Amniotic stem cell (primary cell): ENCODE measurements around the gene ZC3H14.

Experiments used
- DNase-seq: peaks from one replicate; lab custom pipeline; 2025; lab: John Stamatoyannopoulos, UW

The ZC3H14 gene

DNA sequence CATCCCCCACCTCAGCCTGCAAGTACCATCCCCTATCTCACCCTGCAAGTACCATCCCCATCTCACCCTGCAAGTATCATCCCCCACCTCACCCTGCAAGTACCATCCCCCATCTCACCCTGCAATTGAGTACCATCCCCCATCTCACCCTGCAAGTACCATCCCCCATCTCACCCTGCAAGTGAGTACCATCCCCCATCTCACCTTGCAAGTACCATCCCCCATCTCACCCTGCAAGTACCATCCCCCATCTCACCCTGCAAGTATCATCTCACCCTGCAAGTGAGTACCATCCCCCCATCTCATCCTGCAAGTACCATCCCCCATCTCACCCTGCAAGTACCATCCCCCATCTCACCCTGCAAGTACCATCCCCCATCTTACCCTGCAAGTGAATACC lies 45.0 kb downstream of the ZC3H14 start:
- DNase-seq, result no peak

DNA sequence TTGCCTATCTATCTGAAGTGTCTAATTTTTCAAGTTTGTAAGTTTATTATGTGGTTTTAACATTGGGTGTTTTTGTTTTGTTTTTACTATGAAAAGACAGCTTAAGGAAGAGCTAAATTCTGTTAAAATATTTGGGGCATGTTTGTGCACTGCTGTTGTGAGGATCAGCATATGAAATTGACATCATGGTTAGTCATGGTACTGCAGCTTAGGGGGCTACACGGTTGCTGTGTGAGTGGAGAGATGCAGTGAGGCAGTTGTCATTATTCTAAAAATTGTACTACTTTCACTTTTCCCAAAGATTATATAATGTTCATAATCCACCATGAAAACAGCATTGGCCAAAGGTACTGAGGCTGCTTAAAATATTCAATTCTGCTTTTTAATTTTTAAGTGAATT lies 49.0 kb downstream of the ZC3H14 start:
- DNase-seq, result no peak

GRCh38 chr14:88612981-88613380 lies 50.1 kb downstream of the ZC3H14 start:
- DNase-seq, result no peak

GRCh38 chr14:88613552-88614010 lies 50.7 kb downstream of the ZC3H14 start:
- no peak for DNase-seq

DNA sequence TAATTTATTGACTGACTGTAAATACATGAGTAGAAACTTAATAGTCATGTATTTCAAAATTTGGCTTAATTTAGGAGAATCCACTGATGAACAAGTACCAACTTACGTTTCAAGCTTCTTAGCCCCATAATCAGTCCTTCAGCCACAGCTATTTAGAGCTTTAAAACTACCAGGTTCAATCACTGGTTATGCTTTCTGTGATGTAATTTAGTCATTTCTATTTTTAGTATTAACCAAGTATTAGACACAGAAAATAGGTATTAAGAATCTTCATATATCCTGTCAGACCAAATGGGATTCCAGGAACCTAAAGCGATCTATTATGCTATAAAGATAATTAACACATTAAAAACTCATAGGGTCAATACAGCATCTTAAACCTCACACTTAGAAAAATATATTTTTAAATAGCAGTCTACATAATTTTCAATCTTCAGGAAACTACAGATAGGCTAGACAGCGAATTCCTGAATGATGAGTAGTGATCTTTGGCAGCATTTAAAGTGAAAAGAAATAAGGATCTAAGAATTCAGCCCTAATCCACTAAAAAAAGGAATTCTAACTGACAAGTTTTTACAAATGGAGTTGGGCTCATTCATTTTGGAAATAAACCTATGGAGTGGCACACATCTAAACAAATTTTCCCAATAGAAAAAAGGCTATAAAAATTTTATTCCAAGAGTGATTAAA lies 51.5 kb downstream of the ZC3H14 start:
- peak; percentile 45 for DNase-seq

GRCh38 chr14:88616697-88617096 lies 53.9 kb downstream of the ZC3H14 start:
- DNase-seq, result no peak

DNA sequence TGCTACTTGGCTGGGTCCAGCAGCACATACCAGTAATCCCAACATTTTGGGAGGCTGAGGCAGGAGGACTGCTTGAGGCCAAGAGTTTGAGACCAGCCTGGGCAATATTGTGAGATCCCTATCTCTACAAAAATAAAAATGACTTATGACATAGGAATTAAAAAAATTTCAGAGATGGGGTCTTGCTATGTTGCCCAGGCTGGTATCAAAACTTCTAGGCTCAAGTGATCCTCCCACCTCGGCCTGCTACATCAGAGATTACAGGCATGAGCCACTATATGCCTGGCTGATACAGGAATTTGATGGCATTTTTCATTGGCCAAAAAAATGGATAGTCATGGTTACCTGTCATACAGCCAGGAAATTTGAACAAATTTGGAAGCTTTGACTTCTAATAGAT lies 54.6 kb downstream of the ZC3H14 start:
- no peak for DNase-seq

GRCh38 chr14:88618476-88618875 lies 55.6 kb downstream of the ZC3H14 start:
- no peak for DNase-seq

DNA sequence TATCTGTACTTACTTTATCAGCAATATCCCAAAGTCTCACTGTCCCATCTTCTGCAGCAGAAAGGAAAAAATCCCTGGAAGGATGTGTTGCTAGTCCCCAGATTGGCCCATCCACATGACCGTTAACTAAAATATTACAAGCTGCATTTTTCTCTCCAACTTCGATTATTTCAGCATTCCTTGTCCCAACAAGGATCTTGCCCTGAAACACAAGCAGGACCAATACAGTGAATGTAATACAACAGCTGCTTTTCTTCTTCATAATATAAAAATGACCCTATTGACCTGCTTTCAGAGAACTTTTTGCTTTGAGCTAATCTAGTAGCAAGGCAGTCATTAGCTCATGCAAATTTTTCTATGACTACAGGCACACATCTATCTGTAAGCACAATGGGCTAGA lies 58.3 kb downstream of the ZC3H14 start:
- DNase-seq, result no peak

DNA sequence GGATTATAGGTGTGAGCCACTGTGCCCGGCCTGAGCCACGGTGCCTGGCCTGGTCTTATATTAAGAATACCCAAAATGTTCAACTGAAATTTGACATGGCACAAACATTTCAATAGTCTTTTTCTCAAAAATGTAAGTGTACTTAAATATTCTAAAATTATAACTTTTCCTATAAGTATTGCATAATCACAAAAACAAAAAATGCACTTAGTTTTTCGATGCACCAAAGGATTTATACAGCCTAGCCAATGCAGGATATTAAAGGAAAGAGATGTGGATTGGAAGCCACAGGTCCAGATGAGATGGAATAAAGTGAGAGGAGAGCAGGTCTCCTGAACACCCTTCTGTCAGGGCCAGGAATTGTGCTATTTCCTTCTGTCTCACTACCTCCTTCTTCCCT lies 62.8 kb downstream of the ZC3H14 start:
- DNase-seq, result no peak

- no peak for DNase-seq
These were observed 65.2 kb downstream of the ZC3H14 start for GRCh38 chr14:88628033-88628432.

- no peak for DNase-seq
These were observed 65.6 kb downstream of the ZC3H14 start for GRCh38 chr14:88628462-88628861.

DNA sequence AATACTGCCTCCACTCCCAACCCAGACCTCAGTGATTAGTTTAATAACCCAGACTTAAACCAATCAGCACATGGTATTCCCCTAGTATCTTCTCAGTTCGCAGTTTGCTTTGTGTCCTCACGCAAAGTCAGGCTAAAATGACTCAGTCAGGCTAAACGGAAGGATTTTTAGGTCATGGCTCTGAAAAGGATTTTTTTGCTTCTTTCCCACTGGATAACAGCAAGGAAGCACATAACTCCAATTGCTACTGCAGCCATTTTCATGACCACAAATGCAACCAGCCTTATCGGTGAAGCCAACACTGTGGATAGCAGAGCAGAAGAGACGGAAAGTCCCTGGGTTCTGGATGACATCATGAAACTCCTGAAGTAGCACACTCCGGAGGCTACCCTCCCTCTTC lies 67.7 kb downstream of the ZC3H14 start:
- DNase-seq, result peak; percentile 67

- DNase-seq, result no peak
These were observed 68.3 kb downstream of the ZC3H14 start for GRCh38 chr14:88631091-88631490.

DNA sequence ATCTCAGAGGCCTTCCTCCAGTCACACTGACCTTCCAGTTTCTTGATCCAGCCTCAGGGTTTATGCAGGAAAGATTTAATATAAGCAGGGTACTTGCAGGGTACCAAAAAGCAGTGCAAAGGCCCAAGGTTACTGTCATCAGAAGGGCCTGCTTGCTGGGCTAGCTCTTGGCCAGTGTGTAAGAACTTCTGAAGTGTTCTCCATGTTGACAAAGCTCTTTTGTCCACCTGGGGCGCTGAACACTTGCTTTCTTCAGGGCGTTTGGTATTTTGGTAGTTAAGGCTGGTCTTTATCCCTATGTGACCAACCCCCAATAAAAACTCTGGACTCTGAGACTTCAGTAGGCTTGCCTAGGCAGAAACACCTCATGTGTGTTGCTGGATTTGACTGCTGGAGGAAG lies 69.7 kb downstream of the ZC3H14 start:
- DNase-seq, result no peak

- DNase-seq, result no peak
These were observed 76.4 kb downstream of the ZC3H14 start for GRCh38 chr14:88639221-88639620.

GRCh38 chr14:88660056-88660455 lies 97.2 kb downstream of the ZC3H14 start:
- DNase-seq, result no peak

GRCh38 chr14:88667555-88668273 lies 104.9 kb downstream of the ZC3H14 start:
- peak; percentile 64 for DNase-seq

- DNase-seq, result no peak
These were observed 105.7 kb downstream of the ZC3H14 start for GRCh38 chr14:88668448-88669116.

DNA sequence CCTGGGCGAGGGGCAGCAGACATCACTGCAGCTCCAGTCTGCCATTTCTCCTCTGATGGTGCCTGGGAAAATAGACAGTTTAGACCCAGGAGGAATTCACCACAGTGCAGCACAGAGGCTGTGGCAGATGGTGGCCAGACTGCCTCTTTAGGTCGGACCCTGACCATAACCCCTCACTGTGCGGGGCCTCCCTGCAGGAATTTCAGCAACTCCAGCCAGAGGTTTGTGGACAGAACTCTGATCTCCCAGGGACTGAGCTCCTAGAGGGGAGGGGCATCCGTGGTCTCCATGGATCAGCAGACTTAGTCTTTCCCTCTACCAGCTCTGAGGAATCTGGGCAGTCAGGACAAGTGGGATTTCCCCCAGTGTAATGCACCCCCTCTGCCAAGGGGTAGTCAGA lies 106.5 kb downstream of the ZC3H14 start:
- no peak for DNase-seq
